Panc1 (cell line): Measurements from ENCODE around the gene RIC8B. TPM values are rescaled to one million over a fixed set of nuclear protein-coding genes. Genes with fewer than 3 reads are reported as not detected.

Experiments used
- ATAC-seq: fragments of 200-7000 bp; cut with Tn5 transposase; 2 replicates; pipeline ENCODE4 v1.9.1; 2020; ENCODE audit warnings: mild to moderate bottlenecking, moderate library complexity
- BruUV-seq: library from RNA; stranded (reverse); fragments of 400-500 nt; replicated peaks from 2 replicates; lab custom pipeline; 2021; lab: Mats Ljungman, UMichigan
- CTCF ChIA-PET: fragments of 300-600 bp; sonication (Branson Sonifier 250); formaldehyde crosslinking; loops from one replicate; lab custom pipeline; 2022; ENCODE audit warnings: antibody characterized with exemption; lab: Charles Lee
- POLR2A ChIA-PET: fragments of 300-600 bp; sonication (Branson Sonifier 250); formaldehyde crosslinking; loops from one replicate; lab custom pipeline; 2022; ENCODE audit warnings: antibody characterized with exemption; lab: Charles Lee
- DNase-seq: peaks from one replicate; pipeline ENCODE4 v3.0.0-alpha.2; 2010; ENCODE audit warnings: low read depth, low spot score
- H3K27ac ChIP-seq: 2 replicates; pipeline ENCODE4 v1.5.1; 2011; ENCODE audit warnings: mild to moderate bottlenecking, low read length, inconsistent platforms
- H3K27me3 ChIP-seq: fragments of 200-500 bp; sonication (Bioruptor generic); 2 replicates; pipeline ENCODE4 v1.6.0; 2014; ENCODE audit warnings: low read length, inconsistent platforms; ENCODE audit not compliant: control insufficient read depth, insufficient read depth
- H3K36me3 ChIP-seq: fragments of 200-500 bp; sonication (Bioruptor generic); 2 replicates; pipeline ENCODE4 v1.5.1; 2014; ENCODE audit warnings: inconsistent platforms, mild to moderate bottlenecking, low read length, moderate library complexity; ENCODE audit not compliant: control insufficient read depth, insufficient read depth
- H3K4me1 ChIP-seq: 2 replicates; pipeline ENCODE4 v1.5.1; 2011; ENCODE audit warnings: inconsistent platforms, mild to moderate bottlenecking, low read length, moderate library complexity; ENCODE audit not compliant: control insufficient read depth, insufficient read depth
- H3K4me3 ChIP-seq, 2 experiments: 2 replicates each; pipeline ENCODE4 v1.5.1; 2011 to 2012; ENCODE audit warnings: low read depth in 2 of 2, low read length in 2 of 2, mild to moderate bottlenecking in 2 of 2, inconsistent platforms in 1 of 2, moderate library complexity in 1 of 2
- H3K9me3 ChIP-seq: fragments of 200-500 bp; sonication (Bioruptor generic); 2 replicates; pipeline ENCODE4 v1.5.1; 2014; ENCODE audit warnings: low read depth, mild to moderate bottlenecking, inconsistent platforms, low read length, moderate library complexity; ENCODE audit not compliant: control insufficient read depth, insufficient read depth
- CTCF ChIP-seq: fragments of 450-650 bp; IDR thresholded peaks from 2 replicates; pipeline ENCODE4 v1.5.1; 2017; ENCODE audit warnings: mild to moderate bottlenecking
- POLR2AphosphoS5 ChIP-seq: IDR thresholded peaks from 2 replicates; pipeline ENCODE4 v1.6.1; 2012; ENCODE audit warnings: mild to moderate bottlenecking, low read depth, low read length, moderate library complexity
- SIN3A ChIP-seq: IDR thresholded peaks from 2 replicates; pipeline ENCODE4 v1.6.1; 2012; ENCODE audit warnings: low read depth, mild to moderate bottlenecking, low read length, moderate library complexity, borderline replicate concordance; ENCODE audit not compliant: insufficient read depth
- TCF7L2 ChIP-seq: IDR thresholded peaks from 2 replicates; pipeline ENCODE4 v1.6.1; 2011; ENCODE audit warnings: mild to moderate bottlenecking, low read depth, low read length, inconsistent platforms
- in situ Hi-C: cut with HindIII; loops from 2 replicates; pipeline ENCODE4 v1.10.0; 2016; ENCODE audit warnings: low sequenced_read_pairs, low pct_unique_long_range_greater_than_20kb
- intact Hi-C: fragments of 100-400 bp; cut with micrococcal nuclease; formaldehyde crosslinking; loops from one replicate; pipeline ENCODE4 v1.10.0; 2022; ENCODE audit not compliant: unreplicated experiment
- total RNA-seq: library from RNA; stranded (reverse); gene quantifications from one replicate; pipeline ENCODE4 v1.2.1, GENCODE V29; 2021; ENCODE audit not compliant: unreplicated experiment
- TF ChIP-seq, protein P1 (sequence below), 2 experiments: IDR thresholded peaks; 2 replicates each; pipeline ENCODE4 v1.6.1; 2011 to 2012; ENCODE audit warnings: low read depth in 2 of 2, control low read depth in 1 of 2, low read length in 1 of 2, mild to moderate bottlenecking in 1 of 2, moderate library complexity in 1 of 2; ENCODE audit not compliant: insufficient read depth in 1 of 2

The RIC8B gene
- total RNA-seq, 1 experiment from 2014 or later: 16.1 TPM

DNA sequence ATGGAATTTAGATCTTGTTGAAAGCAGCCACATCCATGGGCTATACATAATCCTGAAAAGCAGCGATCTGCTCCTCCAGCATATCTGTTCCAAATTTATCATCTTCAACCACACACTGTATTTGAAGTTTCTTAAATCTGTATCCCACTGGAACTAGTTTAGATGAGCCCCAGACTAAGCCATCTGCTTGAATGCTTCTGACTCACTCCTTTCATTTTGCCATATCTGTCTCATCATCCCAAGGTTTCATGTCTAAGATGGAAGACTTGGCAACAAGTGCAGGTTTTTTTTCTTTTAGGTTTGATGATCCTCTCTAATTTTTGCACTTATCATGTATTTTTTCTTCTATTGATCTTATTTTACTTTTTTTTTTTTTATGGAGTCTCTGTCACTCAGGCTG, 126.8 kb downstream of the RIC8B start:
- ATAC-seq (no peak), DNase-seq (no peak)
- Histone ChIP-seq H3K27ac (no peak overlapping the region), H3K9me3 (no peaks in the 10 kb centered on the region), H3K36me3 (no peaks in the 10 kb centered on the region), H3K4me1 (peaks cover 4% of the 10 kb centered on the region; the same call in 1 of the 2 replicates), H3K27me3 (peaks cover 10% of the 10 kb centered on the region; the same call in 1 of the 2 replicates), H3K4me3 (no peak overlapping the region)
- intact Hi-C loops (no loop called here), in situ Hi-C loops (no loop called here)
- TF ChIP-seq CTCF (no peak), SIN3A (no peak), POLR2AphosphoS5 (no peak), TCF7L2 (no peak)
- TF ChIP-seq, protein P1, sequence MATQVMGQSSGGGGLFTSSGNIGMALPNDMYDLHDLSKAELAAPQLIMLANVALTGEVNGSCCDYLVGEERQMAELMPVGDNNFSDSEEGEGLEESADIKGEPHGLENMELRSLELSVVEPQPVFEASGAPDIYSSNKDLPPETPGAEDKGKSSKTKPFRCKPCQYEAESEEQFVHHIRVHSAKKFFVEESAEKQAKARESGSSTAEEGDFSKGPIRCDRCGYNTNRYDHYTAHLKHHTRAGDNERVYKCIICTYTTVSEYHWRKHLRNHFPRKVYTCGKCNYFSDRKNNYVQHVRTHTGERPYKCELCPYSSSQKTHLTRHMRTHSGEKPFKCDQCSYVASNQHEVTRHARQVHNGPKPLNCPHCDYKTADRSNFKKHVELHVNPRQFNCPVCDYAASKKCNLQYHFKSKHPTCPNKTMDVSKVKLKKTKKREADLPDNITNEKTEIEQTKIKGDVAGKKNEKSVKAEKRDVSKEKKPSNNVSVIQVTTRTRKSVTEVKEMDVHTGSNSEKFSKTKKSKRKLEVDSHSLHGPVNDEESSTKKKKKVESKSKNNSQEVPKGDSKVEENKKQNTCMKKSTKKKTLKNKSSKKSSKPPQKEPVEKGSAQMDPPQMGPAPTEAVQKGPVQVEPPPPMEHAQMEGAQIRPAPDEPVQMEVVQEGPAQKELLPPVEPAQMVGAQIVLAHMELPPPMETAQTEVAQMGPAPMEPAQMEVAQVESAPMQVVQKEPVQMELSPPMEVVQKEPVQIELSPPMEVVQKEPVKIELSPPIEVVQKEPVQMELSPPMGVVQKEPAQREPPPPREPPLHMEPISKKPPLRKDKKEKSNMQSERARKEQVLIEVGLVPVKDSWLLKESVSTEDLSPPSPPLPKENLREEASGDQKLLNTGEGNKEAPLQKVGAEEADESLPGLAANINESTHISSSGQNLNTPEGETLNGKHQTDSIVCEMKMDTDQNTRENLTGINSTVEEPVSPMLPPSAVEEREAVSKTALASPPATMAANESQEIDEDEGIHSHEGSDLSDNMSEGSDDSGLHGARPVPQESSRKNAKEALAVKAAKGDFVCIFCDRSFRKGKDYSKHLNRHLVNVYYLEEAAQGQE (IDR thresholded peaks at IDR 0.05; ENCODE audit: insufficient read depth in 1 of 2, low read depth in 2 of 2, low read length in 1 of 2): no peak
- no TSS peak for BruUV-seq
- ChIA-PET CTCF (no interaction called here), POLR2A (no interaction called here)

DNA sequence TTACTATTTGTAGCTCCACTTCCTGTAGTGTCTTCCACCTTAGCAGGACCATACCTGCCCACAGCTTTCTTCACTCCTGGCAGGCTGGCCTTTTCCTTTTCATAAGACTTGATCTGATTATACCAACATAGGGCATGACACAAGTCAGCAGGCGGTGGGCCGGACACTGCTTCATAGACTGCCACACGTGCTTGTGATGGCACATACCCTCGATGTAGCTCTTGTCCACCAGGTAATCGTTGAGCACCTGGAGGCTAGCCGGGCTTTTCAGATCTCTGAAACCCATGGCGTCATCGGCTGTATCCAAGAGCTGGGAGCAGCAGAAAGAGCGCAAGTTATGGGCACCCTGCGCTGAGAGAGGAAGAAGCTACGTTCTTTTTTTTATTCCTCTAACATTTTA, 127.6 kb downstream of the RIC8B start:
- ChIA-PET POLR2A (interaction anchor here (1.4 kb wide), 1 partner anchor 18 kb away, joined by 3 read pairs; no protein-coding TSS in a partner anchor), CTCF (no interaction called here)
- Histone ChIP-seq H3K27ac (no peak overlapping the region), H3K4me3 (no peak overlapping the region), H3K9me3 (no peaks in the 10 kb centered on the region), H3K27me3 (peaks cover 10% of the 10 kb centered on the region; the same call in 1 of the 2 replicates), H3K36me3 (no peaks in the 10 kb centered on the region), H3K4me1 (peaks cover 4% of the 10 kb centered on the region; the same call in 1 of the 2 replicates)
- TF ChIP-seq POLR2AphosphoS5 (no peak), SIN3A (no peak), TCF7L2 (no peak), CTCF (no peak)
- TF ChIP-seq, protein P1 (IDR thresholded peaks at IDR 0.05; ENCODE audit: insufficient read depth in 1 of 2, low read depth in 2 of 2, low read length in 1 of 2): no peak
- DNase-seq (no peak), ATAC-seq (no peak)
- intact Hi-C loops (no loop called here), in situ Hi-C loops (no loop called here)
- BruUV-seq: no TSS peak
